ENCODE measurements around the gene GTPBP3. TPM values are rescaled to one million over a fixed set of nuclear protein-coding genes. Genes with fewer than 3 reads are reported as not detected.

GTPBP3 gene
- total and polyA plus RNA-seq, 2 of the 13 experiments (the other 11 are each of a cell fraction or from before 2014, with no cell fraction given): 17.5 to 30.0 TPM

DNA sequence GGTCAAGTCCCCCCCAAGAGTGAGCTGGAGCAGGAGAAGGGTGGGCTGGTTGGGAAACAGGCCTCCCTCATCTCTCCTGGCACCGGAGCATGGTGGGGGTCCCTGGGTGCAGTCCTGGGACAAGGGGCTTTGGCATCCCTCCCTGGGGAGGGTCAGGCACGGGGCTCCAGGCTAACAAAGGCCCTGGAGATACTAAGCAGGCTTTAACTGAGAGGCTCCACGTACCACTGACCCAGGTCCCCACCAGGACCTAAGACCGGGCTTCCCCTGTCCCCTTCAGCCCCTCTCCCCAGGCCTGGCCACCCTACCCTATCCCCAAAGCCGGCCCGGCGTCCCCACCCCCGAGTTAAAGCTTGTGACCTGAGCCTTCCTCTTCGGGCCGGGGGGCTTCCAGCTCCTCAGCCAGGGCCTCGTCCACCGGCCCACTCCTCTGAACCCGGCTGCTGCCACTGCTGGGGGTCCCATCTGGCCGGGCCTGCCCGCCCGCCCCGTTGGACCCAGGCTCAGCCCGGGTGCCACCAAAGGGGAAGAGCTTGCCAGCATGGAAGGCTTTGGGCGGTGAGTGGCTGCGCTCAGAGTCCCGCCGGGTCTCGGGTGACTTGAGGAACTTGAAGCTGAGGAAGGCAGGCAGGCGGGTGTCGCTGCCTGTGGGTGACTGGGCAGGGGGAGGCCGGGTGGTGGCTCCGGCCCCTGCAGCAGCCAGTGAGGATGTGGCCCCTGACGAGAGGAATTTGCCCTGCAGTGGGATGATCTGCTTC is 12.8 kb upstream of the GTPBP3 start:
- no peaks in the 10 kb centered on the region for H3K9me3 ChIP-seq (ENCODE audit: low read length)
- H2AFZ ChIP-seq (ENCODE audit: low read length): no peak overlapping the region
- no TSS peak for BruUV-seq (replicated peaks)
- no peak overlapping the region for H3K27ac ChIP-seq (ENCODE audit: extremely low read length, insufficient read depth, low read length)
- in situ Hi-C loops (cut with HindIII; ENCODE audit: extremely low pct_ligation_motif_present, low pct_unique_long_range_greater_than_20kb): no loop called here
- TF ChIP-seq ZFP82 (CRISPR knock-in tag; IDR thresholded peaks at IDR 0.05; ENCODE audit: borderline replicate concordance) (no peak), AGO2 (optimal IDR thresholded peaks at IDR 0.05; ENCODE audit: low read depth, low read length) (peak; percentile 30), RBFOX2 (IDR thresholded peaks at IDR 0.05; ENCODE audit: low read depth, low read length) (0 out of 2 replicates have a peak, but pooled peaks have one; percentile 28), SMAD3 (CRISPR knock-in tag; IDR thresholded peaks at IDR 0.05) (no peak), ZNF232 (CRISPR knock-in tag; IDR thresholded peaks at IDR 0.05; ENCODE audit: borderline replicate concordance) (no peak), ZNF781 (CRISPR knock-in tag; IDR thresholded peaks at IDR 0.05; ENCODE audit: borderline replicate concordance, not compliant biosample characterization) (no peak), SP5 (CRISPR knock-in tag; IDR thresholded peaks at IDR 0.05; ENCODE audit: borderline replicate concordance, low read depth) (no peak)
- no peak overlapping the region for H3K9ac ChIP-seq (ENCODE audit: insufficient read depth, low read depth, low read length)
- H3K4me2 ChIP-seq (ENCODE audit: low read depth, low read length): no peak overlapping the region
- H3K4me3 ChIP-seq (replicated peaks in 1 of 3; ENCODE audit: insufficient read depth in 1 of 3, low read depth in 2 of 3, low read length in 3 of 3): no peak overlapping the region
- H3K79me2 ChIP-seq (ENCODE audit: insufficient read depth, low read length): no peaks in the 10 kb centered on the region
- ChIA-PET CTCF (ENCODE audit: low intra/inter-chr PET ratio, low total read pairs) (no interaction called here), POLR2A (interaction anchor here (1.0 kb wide), 1 partner anchor 8 kb away, joined by 5 read pairs; no protein-coding TSS in a partner anchor)
- FAIRE-seq (no peak), DNase-seq (ENCODE audit: low spot score) (no peak), ATAC-seq (no peak)
- no peaks in the 10 kb centered on the region for H3K27me3 ChIP-seq (ENCODE audit: control insufficient read depth in 1 of 2, insufficient read depth in 2 of 2, low read length in 2 of 2)
- intact Hi-C loops (cut with micrococcal nuclease; ENCODE audit: unreplicated experiment): no loop called here
- peaks cover 3 to 19% of the 10 kb centered on the region in 2 experiments; a peak in 2 of 5 replicates for H3K36me3 ChIP-seq (replicated peaks in 1 of 2; ENCODE audit: control insufficient read depth in 1 of 2, insufficient read depth in 2 of 2, low read length in 2 of 2)
- 95% methylated on average over 15 of the region's 28 CpGs for WGBS (ENCODE audit: low lambda C conversion rate)
- no peaks in the 10 kb centered on the region for H3K4me1 ChIP-seq (ENCODE audit: insufficient read depth, low read length)
- H4K20me1 ChIP-seq (ENCODE audit: insufficient read depth, low read length): no peaks in the 10 kb centered on the region

DNA sequence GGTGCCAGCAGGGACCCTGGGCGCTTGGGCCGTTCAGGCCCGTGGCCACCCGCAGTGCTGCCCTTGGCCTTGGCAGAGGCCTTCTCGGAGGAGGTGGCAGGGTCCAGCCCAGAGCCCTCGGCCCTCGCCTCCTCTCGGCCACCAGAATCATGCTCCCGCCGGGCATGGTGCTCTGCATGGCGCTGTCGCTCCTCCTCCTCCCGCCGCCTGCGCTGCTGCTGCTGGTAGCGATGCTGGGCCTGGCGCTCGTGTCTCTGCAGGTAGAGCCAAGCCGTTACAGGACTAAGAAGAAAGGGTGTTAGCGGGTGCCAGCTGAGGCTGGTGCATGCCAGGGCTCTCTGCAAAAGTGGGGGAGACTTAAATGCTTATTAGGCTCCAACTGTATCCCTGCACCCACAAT is 12.2 kb upstream of the GTPBP3 start:
- Histone ChIP-seq H2AFZ (ENCODE audit: low read length) (no peak overlapping the region), H4K20me1 (ENCODE audit: insufficient read depth, low read length) (no peaks in the 10 kb centered on the region), H3K79me2 (ENCODE audit: insufficient read depth, low read length) (no peaks in the 10 kb centered on the region), H3K36me3 (replicated peaks in 1 of 2; ENCODE audit: control insufficient read depth in 1 of 2, insufficient read depth in 2 of 2, low read length in 2 of 2) (peaks cover 3 to 15% of the 10 kb centered on the region in 2 experiments; a peak in 2 of 5 replicates), H3K27me3 (ENCODE audit: control insufficient read depth in 1 of 2, insufficient read depth in 2 of 2, low read length in 2 of 2) (no peaks in the 10 kb centered on the region), H3K9me3 (ENCODE audit: low read length) (no peaks in the 10 kb centered on the region), H3K9ac (ENCODE audit: insufficient read depth, low read depth, low read length) (no peak overlapping the region), H3K4me2 (ENCODE audit: low read depth, low read length) (no peak overlapping the region), H3K27ac (ENCODE audit: extremely low read length, insufficient read depth, low read length) (no peak overlapping the region), H3K4me1 (ENCODE audit: insufficient read depth, low read length) (no peaks in the 10 kb centered on the region), H3K4me3 (replicated peaks in 1 of 3; ENCODE audit: insufficient read depth in 1 of 3, low read depth in 2 of 3, low read length in 3 of 3) (no peak overlapping the region)
- POLR2A ChIA-PET: no interaction called here
- DNase-seq (ENCODE audit: low spot score): no peak
- CTCF ChIA-PET (ENCODE audit: low intra/inter-chr PET ratio, low total read pairs): no interaction called here
- intact Hi-C loops (cut with micrococcal nuclease; ENCODE audit: unreplicated experiment): no loop called here
- no peak for ATAC-seq
- 97% methylated on average over 14 of the region's 20 CpGs for WGBS (ENCODE audit: low lambda C conversion rate)
- no peak for FAIRE-seq
- in situ Hi-C loops (cut with HindIII; ENCODE audit: extremely low pct_ligation_motif_present, low pct_unique_long_range_greater_than_20kb): no loop called here
- no TSS peak for BruUV-seq (replicated peaks)
- TF ChIP-seq AGO2 (optimal IDR thresholded peaks at IDR 0.05; ENCODE audit: low read depth, low read length) (peak; percentile 34), TCF7L2 (IDR thresholded peaks at IDR 0.05; ENCODE audit: low read depth, low read length) (no peak), SMAD9 (CRISPR knock-in tag; IDR thresholded peaks at IDR 0.05) (no peak), EEA1 (CRISPR knock-in tag; IDR thresholded peaks at IDR 0.05; ENCODE audit: borderline replicate concordance) (no peak), ZBTB33 (CRISPR knock-in tag; IDR thresholded peaks at IDR 0.05) (peak; percentile 65; the same call in 1 of the 2 replicates)
